Measurements from ENCODE around the gene MMRN2. TPM values are rescaled to one million over a fixed set of nuclear protein-coding genes. Genes with fewer than 3 reads are reported as not detected.
"Not testable (repeated sequence)": the region's sequence is repeated elsewhere in the genome, so short reads cannot be mapped to it uniquely, and the experiment has no call there.

MMRN2 gene
- polyA plus RNA-seq, 5 donors = 26.4 to 32.5 (median 30.8) TPM

DNA sequence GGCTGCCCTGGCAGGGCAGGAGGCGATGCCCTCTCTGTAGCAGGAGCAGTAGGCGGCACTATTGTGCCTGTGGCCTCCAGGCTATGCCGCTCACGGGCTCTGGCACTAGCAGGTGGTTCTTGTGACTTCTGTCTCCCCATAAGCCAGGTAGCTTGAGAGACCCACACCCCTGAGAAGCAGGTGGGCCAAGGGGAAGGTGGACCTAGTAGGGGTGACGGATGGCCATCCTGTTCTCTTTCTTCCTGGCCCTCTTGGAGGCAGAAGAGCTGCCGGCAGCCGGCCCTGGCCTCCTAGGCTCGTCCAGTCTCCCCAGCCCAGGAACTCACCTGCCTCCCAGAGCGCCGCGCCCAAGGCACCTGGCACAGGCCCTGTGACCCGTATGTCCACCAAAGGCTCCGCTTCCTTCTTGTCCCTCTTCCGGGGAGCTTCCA, 15.4 kb downstream of the MMRN2 start:
- no peak for DNase-seq

GRCh38 chr10:86941426-86941825, 16.0 kb downstream of the MMRN2 start:
- no peak for DNase-seq

DNA sequence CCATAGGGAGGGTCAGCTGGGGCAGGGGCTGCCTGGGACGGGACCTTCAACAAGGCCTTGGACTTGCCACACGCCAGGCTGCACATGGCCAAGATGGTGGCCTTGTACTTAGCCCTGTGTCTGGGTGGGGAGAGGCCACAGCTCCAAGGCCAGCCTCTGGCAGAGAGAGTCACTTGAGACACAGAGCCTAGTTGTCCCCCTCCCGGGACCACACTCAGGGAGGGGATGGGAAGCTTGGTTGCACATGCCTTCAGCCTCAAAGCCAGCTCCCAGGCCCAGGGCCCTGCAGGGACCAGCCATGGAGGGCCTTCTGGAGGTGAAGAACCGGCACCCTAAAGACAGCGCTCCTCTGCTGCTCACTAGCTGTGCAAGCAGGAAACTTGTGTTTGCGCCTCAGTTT, 16.7 kb downstream of the MMRN2 start:
- DNase-seq = no peak

DNA sequence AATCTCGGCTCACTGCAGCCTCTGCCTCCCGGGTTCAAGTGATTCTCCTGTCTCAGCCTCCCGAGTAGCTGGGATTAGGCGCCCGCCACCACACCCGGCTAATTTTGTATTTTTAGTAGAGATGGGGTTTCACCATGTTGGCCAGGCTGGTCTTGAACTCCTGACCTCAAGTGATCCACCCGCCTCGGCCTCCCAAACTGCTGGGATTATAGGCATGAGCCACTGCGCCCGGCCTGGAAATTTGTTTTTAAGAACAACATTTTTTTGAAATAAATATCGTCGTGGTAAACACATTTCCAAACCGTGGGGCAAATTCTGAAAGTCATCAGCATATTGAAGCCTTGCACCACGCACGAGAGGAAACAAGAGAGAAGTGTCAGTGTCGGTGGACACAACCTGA, 17.3 kb downstream of the MMRN2 start:
- DNase-seq = not testable (repeated sequence)

DNA sequence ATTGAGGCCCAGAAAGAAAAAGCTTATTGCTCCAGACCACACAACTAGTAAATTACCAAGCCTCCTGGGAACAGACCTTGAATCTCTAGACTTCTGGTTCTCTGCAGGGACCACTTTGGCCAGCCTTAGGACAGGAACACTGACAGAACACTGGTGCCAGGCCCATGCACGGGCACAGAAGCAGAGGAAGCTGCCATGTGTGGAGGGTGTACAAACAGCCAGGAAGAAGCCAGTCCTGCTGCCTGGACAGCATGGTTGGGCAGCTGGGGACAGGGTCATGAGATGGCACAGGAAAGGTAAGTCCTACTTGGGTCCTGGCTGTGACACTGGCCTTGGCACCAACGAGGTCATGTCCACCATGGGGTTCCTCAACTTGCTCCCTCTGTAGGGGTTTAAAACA, 19.2 kb downstream of the MMRN2 start:
- DNase-seq = no peak

DNA sequence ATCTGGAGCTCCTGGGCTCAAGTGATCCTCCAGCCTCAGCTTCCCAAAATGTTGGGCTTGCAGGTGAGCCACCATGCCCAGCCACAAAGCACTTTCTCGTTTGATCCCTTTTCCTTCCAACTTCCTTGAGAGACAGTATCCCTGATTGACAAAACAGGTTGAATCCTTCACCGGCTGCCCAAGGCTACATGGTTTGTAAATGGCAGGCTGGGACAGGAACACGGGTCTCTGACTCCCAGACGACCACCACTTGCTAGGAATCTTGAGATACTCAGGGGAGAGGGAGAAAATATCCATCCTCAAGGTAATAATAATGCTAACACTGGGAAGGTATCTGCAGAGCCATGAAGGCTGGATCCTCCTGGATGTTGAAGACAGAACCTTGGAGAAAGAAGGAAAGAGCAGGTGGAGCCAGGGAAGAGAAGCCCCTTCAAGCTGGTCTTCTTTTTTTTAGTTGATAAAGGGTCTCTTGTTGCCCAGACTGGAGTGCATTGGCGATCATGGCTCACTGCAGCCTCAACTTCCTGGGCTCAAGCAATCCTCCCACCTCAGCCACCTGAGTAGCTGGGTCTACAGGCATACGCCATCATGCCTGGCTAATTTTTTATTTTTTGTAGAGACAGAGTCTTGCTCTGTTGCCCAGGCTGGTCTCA, 19.8 kb downstream of the MMRN2 start:
- DNase-seq = no peak

DNA sequence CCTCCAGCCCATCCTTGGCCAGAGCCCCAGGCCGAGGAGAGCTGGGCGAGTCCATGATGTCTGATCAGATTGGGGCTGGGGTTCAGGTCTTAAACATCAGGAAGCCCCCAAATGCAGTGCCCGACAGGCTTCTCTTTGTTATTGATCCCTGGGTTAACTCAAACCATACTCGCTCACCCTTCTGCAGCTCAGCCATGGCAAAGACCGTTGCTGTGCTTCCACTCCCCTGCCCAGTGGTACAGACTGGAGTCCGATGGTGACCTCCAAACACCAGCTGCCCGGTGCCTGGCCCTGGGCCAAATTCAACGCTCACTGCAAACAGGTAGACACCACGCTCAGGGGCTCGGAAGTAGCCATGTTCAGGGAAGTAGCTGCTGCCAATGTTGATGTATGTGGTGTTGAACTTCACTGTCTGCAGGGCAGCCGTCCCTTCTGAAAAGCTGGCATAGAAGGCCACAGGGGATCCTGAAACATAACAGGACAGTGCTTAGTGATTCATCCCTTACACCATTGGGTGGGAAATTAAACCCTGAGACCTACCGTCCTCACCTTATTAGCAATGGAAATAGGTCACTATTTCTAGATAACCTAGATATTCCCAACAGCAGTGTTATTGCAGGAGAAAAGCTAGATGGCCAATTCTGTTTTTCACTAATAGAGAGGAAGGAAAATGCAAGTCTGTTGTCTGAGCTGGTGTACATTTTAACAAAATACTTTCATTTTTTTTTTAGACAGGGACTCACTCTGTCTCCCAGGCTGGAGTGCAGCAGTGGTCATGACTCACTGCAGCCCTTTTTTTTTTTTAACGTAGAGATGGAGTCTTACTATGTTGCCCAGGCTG, 20.5 kb downstream of the MMRN2 start:
- no peak for DNase-seq

DNA sequence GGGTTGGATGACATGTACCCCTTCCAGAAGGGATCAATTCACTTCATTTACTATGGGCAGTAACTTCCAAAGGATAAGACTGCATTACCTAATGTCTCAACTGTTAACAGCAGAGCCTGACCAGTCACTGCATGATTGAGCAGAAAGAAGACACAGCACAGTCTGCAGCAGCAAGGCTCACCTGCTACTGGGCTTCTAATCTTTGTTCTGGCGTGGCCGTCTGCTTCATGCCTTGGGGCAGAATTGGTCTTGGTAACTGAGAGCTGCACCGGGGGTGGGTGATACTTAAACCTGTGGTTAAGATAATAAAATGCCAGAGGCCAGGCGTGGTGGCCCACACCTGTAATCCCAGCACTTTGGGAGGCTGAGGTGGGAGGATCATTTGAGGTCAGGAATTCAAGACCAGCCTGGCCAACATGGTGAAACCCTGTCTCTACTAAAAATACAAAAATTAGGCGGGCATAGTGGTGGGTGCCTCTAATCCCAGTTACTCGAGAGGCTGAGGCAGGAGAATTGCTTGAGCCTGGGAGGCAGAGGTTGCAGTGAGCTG, 23.2 kb downstream of the MMRN2 start:
- not testable (repeated sequence) for DNase-seq

DNA sequence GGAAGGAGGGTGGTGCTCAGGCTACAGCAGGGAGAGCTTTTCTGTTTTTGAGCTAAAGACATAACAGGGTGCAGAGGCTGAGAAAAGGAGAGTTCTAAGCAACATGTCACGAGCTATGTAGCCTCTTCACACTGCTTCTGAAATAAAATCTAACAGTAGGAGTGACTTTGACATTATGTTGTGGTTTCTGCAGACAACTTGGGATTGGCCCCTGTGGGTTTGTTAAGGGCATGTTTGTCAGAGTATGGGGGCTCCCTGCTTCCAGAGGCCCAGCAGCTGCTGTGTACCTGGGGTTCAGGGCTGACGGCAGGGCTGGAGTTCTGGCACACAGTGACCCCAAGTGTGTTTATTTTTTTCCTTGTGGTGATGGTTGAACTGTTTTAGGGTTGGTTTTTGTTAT, 24.7 kb downstream of the MMRN2 start:
- DNase-seq = no peak

- no peak for DNase-seq
Observed at GRCh38 chr10:86931872-86932271, 25.5 kb downstream of the MMRN2 start.

DNA sequence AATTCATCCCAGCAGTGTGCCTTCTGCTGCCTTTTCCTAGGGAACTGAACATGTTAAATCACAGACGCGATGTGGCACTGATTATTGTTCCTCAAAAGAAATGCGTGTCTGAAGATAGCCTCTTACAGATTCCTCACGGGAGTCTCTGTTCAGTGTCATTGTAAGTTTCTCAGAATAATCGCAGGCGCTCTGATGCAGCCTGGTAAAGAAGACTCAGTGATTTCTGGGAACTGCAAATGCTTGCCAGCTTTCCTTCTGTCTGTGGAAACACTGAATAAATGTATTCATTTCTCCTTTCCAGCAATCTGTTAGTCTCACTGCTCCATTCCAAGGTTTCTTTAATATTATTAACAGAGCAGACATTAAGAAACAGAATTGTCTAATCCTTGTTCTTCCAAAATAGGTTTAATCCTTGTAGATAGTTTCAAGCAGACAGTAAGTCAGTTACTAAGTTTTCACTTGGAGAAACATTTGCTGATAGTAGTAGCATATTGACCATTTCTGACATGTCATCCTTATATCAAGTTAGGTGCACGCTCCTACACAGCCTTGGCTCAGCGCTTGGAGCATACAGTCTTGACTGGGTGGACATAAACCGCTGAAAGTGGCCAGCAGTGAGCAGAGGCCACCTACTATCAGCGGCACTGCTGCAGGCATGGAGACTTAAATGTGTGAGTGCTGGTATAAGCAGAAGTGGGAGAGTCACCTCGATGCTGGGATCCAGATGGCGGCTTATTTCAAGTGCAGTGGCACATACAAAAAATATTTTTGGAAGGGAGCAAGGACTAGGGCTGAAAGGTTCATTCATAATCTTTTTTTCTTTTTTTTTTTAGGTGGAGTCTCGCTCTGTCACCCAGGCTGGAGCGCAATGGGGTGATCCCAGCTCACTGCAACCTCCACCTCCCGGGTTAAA, 27.7 kb downstream of the MMRN2 start:
- no peak for DNase-seq

- no peak for DNase-seq
Observed at GRCh38 chr10:86922553-86922961, 34.9 kb downstream of the MMRN2 start.

- no peak for DNase-seq
Observed at GRCh38 chr10:86918022-86918471, 39.4 kb downstream of the MMRN2 start.

- DNase-seq = no peak
Observed at GRCh38 chr10:86914734-86915133, 42.7 kb downstream of the MMRN2 start.

DNA sequence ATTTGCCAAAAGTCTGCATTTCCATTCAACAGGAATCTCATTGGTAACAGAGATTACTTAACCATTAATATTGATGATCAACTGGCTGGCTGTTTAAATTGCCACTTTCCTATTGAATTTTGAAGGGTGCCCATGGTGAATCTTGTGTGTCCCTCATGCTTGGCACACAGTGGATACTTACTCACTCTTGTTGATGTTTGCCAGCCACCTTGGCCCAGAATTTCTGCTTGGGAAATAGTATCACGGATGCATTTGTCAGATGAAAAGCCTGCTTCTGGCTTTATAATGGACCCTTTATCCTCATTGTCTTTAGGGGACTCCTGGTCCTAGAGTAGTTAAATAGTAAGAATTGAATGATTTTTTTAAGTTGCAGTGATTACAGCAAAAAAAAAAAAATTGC, 52.0 kb downstream of the MMRN2 start:
- DNase-seq = no peak

DNA sequence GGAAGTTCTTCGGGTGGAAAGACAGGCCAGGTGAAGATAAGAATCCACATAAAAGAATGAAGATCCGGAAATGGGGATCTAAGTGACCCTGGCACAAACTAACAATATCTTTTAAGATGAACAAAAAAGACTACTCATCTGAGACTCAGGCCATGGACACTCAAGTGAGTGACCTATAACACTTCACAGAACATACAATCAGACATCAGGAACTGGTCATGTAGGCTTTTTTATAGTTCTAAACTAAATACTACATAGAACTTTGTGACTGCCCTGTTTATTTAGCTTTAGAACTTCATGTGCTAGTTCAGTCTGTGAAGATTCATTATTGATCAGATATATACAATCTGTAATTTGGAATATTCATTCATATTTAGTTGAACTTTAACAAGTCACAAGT, 52.8 kb downstream of the MMRN2 start:
- no peak for DNase-seq

DNA sequence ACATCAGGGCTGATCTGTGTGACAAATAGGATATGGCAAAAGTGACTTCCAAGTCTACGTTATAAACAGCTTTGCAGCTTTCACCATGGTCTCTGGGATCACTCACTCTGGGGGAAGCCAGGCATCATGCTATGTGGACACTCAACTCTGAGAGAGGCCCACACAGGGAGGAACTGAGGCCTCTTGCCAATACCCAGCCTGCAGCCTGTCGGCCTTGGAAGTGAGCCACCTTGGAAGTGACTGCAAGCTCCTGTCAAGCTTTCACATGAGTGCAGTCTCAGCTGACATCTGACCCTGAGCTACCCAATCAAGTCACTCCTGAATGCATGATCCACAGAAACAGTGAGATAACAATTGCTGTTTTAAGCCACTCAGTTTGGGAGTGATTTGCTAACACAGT, 56.5 kb downstream of the MMRN2 start:
- peak; percentile 85 to 90 for DNase-seq

DNA sequence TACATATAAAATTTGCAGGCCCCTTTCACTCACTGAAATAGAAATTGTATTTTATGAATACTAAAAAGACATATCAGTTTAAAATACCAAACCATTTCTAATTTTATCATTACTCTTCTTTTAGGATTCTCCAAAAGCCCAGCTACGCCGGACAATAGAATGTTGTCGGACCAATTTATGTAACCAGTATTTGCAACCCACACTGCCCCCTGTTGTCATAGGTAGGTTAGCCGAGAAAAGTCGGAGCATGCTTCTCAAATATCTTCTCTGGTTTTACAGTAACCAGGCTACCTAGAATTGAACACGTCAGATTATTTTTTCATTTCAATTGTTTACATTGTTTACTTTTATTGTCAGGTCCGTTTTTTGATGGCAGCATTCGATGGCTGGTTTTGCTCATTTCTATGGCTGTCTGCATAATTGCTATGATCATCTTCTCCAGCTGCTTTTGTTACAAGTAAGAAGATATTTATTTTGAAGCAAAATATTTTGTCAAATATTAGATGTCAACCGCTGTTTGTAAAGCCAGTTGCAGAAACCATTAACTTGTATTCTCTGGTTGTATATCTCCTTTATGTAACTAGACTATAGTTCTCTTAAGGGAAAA, 57.6 kb downstream of the MMRN2 start:
- peak; percentile 33 to 55 for DNase-seq

DNA sequence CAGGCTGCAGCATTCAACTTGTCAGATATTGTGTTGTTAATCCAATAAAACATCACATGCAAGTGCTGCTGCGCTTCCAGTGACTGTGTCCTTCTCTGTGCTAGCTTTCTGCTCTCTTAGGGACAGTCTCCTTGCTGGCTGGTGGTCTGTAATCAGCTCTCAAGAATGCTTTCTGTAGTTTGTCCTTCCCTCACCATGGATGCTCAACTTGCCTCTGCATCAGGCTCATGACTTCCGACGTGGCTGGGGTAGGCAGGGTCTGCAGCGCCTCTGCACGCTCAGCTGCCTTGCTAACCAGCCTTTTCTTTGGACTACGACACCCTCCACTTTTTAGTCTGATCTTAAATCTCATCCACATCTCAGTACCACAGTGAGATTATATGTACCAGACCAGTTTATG, 58.3 kb downstream of the MMRN2 start:
- DNase-seq = no peak

DNA sequence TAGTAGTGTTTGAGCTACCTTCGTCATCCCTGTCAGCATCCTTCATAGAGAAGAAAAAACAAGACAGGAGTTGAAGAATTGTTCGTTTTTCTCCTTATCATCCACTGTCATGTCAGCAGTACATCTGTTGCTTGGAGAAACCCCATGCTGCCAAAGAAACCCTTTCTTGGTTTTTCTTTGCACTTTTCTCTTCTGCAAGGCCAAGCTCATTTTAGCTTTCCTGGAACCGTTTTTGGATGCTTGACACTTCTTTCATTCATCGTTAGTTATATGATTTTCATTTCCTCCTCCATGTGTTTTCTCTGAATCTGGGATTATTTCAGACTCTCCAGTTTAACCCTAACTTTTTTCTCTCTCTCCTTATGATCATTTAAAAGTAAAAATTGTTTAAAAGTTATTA, 58.9 kb downstream of the MMRN2 start:
- no peak for DNase-seq

DNA sequence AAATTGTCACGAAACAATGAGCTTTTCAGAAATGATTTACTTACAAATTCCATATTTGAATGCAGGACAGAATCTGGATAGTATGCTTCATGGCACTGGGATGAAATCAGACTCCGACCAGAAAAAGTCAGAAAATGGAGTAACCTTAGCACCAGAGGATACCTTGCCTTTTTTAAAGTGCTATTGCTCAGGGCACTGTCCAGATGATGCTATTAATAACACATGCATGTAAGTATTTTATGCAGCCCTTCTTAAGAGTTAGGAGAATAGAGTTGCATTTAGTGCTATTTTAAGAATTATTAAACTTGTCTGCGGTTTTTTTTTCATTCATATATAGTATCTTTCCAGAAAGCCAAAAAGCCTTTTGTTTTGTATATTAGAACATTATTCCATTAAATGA, 67.4 kb downstream of the MMRN2 start:
- no peak for DNase-seq

Data from right lung (tissue), 5 donors.